NCI-H526 (cell line): ENCODE data around the gene CAPN3.

ENCODE experiments used
- DNase-seq, 2 experiments: peaks; one replicate each; lab custom pipeline; 2025; lab: John Stamatoyannopoulos, UW

Gene CAPN3

DNA sequence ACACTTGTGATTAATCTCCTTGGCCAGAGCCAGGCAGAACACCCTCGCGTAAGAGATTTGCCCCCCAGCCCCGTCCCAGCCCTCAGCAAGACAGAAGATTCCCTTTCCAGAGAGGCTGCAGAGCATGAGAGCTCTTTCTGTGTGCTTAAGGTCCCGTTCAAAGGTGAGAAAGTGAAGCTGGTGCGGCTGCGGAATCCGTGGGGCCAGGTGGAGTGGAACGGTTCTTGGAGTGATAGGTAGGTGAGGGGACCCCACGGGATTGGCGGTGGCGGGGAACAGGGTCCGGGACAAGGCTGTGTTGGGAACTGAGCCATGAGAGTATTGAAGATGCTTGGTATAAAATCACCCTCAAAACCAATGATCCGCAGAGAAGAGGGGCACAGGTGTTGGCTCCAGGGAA is 34.8 kb downstream of the CAPN3 start:
- DNase-seq = no peak

DNA sequence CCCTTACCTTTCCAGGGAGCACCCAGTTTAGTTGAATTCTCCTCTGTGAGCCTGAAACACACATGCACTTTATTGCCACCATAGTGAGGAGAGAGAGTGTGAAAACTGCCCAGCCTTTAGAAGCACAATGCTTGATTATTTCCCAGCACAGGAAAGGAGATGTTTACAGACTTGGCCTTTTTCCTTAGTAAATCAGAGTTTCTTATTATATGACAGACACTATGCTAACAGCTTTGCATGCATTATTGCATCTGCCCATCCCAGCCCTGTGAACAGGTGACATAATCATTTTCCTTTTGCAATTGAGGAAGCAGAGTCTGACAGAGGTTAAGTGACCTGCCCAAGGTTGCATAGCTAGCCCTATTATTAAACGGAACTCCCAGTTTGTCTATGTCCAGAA is 36.5 kb downstream of the CAPN3 start:
- DNase-seq = no peak

DNA sequence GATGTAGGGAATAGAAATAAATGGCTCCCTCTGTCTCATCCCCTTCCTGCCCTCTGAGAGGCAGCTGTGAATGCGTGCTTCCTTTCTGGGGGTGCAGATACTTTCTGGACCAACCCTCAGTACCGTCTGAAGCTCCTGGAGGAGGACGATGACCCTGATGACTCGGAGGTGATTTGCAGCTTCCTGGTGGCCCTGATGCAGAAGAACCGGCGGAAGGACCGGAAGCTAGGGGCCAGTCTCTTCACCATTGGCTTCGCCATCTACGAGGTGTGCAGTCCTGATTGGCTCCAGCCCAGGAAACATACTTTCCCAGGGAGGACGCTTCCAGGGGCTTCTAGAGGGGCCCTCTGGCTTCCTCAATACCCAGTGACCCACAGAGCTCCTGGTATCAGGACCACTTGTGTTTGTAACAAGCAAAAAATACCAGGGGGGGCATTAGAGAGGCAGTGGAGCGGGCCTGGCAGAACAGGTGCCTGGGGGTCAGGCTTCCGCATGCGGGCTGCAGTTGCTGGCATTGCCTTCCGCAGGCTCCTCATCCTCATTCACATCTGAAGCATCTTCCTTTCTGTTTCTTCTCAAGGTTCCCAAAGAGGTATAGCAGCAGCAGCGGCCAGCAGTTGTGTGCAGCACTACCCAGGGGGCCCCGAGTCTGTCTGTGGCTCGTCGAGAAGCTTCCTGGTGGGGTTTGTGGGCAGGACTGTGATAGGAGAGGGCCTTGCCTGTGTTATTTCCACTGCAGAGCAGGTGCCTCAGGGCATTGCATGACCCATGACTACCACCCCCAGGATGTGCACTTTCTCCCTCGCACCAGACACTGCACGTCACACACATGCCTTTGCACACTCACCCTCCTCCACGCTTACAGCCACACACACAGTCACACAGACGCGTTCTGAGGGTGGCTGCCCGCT is 42.5 kb downstream of the CAPN3 start:
- DNase-seq = no peak

DNA sequence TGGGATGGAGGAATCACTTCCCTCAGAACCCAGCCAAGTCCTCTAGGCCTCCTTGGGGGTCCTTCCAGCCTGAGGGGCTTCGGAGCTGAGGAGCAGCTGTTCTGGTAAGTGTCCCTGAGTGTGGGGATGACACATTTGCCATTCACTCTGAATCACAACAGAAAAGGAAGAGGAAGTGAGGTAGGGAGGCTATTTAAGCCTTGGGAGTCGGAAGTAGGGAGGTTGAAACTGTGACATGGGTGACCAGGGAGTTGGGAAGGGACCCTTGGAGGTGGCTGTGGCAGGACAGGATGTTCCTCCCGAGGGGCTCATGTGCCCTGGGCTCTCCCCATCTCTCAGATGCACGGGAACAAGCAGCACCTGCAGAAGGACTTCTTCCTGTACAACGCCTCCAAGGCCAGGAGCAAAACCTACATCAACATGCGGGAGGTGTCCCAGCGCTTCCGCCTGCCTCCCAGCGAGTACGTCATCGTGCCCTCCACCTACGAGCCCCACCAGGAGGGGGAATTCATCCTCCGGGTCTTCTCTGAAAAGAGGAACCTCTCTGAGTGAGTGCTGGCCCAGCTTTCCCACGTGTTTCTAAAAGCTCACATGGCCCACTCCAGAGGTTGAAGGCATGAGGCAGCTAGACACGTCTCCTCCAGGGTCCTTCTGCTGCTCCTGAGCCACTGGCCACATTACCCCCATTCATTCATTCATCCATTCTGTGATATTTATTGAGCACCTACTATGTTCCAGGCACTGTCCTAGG is 43.3 kb downstream of the CAPN3 start:
- no peak for DNase-seq

DNA sequence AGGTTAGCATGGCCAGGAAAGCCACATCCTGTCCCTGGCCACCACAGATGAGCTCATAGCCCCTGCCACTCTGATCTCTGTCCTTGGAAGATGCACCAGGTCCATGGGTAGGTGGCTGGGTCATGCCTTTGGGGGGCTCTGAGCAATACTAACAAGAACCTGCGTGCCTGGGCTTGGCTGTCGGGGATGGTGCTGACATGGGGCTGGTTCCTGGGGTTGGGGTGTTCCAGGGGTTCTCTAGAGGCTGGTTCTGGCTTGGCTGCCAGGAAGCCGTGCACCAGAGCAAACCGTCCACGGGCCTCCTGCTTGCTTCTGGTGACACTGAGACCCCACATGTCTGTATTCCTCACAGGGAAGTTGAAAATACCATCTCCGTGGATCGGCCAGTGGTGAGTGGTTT is 44.1 kb downstream of the CAPN3 start:
- DNase-seq = no peak

DNA sequence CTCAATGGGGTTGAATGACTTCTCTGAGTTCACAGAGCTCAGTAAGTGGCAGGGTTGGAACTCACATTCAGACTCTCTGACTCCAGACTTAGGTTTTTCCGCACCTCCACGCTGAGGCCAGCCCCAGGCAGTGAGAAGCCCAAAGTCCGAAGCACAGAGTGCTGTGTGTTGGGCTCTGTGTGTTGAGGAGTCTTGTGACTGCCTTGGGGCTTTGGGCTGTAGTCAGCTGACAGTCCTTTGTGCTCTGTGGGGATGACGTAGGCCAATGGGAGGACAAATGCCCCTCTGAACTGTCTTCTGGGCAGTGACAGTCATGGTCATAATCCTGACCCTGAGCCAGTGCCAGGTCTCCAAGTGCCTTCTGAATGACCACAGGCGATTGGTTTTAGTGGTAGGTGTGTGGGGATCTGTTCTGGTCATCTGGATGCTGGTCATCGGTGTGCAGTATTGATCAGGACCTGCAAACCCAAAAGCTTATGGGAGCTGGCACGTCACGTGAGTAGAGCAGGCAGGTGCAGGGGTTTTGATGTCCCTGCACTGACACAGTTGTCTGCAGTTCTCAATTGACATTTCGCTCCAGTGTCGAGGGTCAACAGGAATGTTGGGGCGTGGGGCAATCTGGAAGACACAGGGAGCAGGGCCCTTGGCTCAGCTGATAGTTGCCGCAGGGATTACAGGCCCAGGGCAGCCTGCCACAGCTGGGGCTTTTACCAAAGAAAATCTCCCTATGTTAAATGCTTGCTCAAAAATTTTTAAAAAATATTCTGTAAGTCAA is 45.3 kb downstream of the CAPN3 start:
- DNase-seq = no peak

DNA sequence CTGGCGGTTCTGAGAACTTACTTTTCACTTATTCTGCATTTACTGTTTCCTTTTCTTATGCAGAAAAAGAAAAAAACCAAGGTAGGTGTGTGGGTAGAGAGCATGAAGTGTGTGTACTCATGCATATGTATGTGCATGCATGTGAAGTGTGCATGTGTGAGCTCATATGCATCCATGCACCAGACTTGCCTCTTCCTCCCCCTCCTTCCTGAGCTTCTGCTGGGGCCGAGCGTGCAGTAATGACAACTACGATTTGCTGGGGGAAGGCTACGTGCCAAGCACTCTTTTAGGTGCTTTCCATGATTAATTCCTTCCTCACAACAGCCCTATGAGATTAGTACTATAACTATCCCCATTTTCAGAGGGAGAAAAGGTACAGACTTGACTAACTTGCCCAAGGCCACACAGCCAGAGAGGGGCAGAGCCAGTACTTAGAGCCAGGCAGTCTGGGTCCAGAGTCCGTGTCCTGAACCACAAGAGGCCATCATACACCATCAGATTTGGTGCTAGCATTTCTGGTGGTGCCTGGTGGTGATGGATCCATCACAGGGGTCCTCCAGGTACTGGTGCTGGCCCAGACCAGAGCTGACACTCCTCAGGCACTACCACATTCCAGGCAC is 46.7 kb downstream of the CAPN3 start:
- DNase-seq = no peak

DNA sequence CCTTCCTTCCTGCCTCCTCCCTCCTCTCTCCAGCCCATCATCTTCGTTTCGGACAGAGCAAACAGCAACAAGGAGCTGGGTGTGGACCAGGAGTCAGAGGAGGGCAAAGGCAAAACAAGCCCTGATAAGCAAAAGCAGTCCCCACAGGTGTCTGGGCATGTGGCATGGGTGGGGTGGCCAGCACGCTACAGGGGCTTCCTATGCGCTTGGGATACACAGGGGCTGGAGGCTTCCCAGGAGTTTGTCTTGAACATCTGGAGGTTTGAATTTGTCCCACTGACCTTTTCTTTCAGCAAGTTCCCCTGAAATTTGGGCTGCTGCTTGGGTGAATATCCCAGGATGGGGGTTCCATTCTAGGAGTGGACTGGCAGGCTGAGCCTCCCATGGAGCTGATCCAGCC is 48.9 kb downstream of the CAPN3 start:
- no peak for DNase-seq

DNA sequence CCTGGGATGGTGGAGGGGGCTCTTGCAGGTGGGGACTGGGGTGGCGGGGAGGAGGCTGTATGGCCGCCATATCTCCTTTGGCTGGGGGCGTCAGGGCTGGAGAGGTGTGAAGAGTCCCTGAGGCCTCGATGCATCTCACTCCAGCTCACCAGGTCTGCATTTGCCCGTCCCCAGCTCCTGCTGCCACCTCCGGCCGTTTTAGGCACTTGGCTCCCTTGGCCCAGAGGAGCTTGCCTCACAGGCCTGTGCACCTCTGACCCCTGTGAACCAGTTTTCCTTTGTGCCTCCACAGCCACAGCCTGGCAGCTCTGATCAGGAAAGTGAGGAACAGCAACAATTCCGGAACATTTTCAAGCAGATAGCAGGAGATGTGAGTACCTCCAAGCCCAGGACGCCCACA is 49.7 kb downstream of the CAPN3 start:
- DNase-seq = no peak

DNA sequence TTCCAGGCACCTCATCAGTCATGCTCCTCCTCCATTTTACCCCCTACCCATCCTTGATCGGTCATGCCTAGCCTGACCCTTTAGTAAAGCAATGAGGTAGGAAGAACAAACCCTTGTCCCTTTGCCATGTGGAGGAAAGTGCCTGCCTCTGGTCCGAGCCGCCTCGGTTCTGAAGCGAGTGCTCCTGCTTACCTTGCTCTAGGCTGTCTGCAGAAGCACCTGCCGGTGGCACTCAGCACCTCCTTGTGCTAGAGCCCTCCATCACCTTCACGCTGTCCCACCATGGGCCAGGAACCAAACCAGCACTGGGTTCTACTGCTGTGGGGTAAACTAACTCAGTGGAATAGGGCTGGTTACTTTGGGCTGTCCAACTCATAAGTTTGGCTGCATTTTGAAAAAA is 52.6 kb downstream of the CAPN3 start:
- DNase-seq = no peak

DNA sequence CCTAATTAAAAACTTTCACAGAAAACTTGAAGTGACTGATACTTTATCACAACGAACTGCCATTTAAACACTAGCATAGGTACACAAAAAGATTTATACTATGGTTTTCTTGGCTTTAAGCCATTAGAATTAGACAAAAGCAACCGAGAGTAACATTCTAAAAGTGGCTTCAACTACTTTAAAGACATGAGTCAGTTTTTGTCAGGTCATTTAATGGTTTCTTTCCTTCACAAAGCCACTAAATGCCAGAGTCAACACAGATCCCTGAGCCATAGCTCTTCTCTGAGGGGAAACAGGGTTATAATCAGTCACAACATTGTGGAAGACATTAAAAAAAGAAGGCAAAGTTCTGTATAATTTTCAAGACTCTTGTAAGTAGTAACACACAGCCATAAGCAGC is 54.6 kb downstream of the CAPN3 start:
- no peak for DNase-seq

DNA sequence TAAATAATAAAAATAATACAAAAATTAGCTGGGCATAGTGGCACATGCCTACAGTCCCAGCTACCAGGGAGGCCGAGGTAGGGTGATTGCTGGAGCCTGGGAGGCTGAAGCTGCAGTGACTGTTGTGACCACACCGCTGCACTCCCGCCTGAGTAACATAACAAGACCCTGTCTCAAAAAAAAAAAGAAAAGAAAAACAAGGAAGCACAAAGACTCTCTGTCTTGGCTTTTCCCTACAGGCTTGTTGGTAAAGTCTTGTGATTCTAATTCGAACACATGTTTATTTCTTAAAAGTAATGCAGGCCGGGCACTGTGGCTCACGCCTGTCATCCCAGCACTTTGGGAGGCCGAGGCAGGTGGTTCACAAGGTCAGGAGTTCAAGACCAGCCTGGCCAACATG is 60.1 kb downstream of the CAPN3 start:
- no peak for DNase-seq

DNA sequence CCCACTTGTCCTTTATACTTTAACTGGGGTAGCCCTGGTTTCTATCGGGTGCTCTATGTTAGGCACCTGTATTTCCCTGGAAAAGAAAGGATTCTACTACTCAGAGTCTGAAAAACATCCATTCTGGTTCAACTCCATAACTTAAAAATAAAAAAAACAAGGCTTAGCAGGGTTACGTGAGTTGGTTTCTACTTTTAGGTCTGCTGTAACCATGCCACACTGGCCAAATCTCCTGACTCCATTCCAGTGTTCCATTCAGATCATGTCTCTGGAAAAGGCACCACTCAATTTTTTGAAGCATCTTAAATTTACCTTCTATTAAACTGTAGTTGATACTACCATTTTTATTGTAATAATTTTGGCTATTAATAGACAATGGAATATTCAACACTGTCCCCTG is 62.1 kb downstream of the CAPN3 start:
- no peak for DNase-seq

DNA sequence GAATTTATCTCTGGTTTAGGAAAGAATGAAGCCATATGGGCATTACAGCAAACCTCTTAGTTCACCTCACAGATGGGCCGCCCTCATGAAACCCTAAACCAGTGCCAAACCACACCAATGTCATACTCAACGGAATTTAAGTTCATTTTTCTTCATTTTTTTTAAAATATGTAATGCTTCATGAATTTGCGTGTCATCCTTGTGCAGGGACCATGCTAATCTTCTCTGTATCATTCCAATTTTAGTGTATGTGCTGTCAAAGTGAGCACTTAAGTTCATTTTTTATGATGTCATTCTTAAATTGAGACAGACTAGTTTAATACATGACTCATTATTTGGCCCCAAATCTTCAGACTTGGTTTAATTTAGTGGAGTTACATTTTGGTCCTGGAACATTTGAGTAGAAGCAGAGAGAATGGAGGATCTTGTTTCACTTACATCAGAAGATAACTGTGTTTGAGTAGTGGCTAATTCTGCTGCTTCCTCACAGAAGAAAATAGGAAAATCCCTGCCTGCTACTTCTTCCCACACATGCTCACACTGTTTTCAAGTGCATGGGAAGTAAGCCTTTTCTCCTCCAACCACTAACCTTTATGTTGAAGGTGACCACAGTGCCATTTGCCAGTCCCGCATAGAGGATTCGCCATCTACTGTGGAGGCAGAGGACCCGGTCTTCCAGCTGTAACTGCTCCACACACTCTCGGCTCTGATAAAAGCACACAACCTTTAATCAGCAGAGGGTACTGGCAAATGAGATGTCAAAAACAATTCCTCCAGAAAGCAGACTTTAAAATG is 68.3 kb downstream of the CAPN3 start:
- DNase-seq = no peak

DNA sequence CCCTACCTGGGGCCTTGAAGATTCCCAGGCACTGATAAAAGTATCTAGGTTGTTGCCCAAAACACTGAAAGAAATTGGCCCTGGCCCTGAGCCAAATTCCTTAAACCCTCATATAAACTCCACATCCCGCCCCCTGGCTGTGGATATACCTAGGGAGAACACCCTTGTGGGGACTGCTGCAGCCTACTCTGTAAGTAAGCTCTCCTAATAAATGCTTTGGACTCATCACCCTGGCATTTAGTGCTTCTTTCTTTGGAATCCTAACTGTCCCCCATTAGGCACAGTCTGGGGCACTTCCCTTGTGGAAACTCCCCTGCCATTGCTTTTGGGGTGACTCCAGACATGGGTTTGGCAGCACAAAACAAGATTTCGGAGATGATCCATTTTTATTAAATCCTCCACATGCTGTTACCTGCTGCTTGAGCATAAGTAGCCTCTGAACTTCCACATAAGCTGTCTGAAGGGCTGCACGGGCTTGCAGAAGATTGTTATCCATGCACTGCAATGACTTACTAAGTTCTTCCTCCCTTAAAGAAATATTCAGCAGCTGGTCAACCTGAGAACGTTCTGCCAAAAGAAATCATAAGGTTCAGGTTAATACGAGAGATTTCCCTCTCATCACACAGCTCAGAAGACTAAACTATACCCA is 85.2 kb downstream of the CAPN3 start:
- DNase-seq = no peak

DNA sequence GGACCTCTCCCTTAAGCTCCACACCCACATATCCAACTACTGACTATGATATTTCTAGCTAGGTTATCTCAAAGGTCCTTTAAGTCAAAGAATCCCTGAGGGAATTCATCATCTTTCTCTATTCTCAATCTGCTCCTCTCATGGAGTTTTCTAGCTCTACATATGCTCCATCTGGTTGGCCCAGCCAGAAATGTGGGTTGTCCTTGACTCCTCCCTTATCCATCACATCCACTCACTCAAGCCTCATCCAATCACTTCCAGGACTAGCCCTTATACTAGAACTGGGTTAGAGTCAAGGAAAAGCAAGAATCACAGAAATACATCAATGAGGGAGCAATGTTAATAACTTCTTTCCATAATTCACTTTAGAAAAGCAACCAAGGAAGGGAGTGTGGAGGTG is 86.2 kb downstream of the CAPN3 start:
- no peak for DNase-seq

DNA sequence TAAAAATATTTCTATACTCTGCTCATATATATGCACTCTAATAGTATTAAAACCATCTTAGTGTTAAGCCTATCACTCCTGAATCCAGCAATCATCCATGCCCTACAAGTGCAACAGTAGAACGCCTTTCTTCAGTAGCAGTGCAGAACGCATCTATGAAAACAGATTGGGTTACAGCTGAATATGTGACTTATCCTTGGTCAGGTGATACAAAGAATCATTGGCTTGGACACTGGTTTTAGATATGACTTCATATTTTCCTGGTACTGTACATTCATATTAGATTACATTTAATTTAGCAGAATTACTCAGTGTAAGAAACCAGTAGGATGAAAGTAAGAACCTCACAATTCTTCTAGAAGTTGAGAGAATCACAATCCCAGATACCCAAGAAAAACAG is 88.3 kb downstream of the CAPN3 start:
- no peak for DNase-seq

DNA sequence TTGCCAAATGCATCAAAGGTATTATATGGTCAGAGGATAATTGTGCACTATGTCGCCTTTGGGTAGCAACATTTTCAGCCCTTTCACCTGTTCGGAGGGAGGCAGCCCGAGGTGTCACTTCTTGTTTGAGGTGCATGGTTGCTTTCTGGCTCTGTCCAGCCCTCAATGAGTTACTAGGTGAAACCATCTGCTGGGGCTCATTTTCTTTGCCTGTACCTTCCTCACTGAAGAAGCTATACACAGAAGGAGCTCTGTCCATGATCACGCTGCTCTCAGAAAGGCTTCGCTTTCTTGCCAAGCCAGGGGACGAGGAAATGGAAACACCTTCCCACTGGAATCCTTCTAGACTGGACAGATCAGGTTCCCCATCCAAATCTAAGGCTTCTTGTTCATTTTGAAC is 89.0 kb downstream of the CAPN3 start:
- DNase-seq = no peak

DNA sequence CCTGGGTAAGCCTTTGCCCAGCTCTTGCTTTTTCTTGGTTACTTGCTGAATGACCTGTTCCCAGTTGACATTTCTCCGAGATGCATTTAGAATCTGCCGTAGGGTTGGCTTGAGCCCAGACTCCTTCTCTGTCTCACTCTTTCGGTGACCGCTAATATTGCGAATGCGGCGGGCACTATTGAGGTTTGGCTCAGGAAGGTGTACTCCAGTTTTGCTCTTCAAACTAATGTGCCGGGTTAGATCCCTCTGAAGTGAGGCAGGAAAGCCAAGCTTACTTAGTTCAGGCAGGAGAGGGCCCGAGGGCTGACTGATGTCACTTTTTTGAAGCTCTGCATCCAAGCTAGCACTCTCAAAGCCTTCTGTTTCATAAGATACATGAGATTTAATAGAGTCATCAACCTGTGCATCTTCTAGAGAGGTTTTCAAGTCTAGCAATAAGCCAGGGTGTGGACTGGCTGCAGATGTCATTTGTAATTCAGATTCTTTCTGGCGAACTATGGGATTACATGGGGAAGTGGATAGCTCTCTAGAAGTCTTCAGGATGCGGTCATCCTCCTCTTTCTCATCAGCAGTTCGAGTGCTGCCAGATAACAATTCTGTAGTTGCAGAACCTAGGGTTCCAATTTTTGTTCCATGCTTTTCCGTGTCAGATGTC is 90.6 kb downstream of the CAPN3 start:
- DNase-seq = no peak

DNA sequence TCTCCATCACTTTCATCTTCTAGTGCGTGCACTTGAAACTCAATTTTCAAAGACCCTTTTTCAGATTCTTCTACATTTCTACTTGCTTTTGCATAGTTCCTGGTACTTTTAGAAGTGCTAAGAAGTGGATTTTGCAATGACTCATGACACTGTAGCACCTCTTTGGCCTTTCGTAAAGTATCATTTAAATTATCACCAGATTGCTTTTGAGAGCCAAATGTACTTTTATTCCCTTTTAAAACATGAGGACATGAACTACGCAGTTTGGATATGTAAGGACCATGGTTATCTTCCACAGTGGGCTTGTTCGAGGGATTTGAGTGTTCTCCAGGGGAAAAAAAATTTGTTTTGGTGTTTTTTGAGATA is 91.1 kb downstream of the CAPN3 start:
- DNase-seq = no peak
